GM12878 (cell line): ENCODE data around the gene MTX1. TPM values are rescaled to one million over a fixed set of nuclear protein-coding genes. Genes with fewer than 3 reads are reported as not detected.

Source experiments
- ATAC-seq: fragments of 200-7000 bp; cut with Tn5 transposase; 3 replicates; pipeline ENCODE4 v1.9.1; 2020; ENCODE audit warnings: mild to moderate bottlenecking, moderate library complexity
- BruUV-seq: library from RNA; stranded (reverse); fragments of 400-500 nt; replicated peaks from 2 replicates; lab custom pipeline; 2021; lab: Mats Ljungman, UMichigan
- CTCF ChIA-PET: fragments of 300-600 bp; sonication (Branson Sonifier 250); formaldehyde crosslinking; extraction: SDS; loops from one replicate; lab custom pipeline; 2021; ENCODE audit warnings: inconsistent platforms; lab: Yijun Ruan, JAX
- POLR2A ChIA-PET: fragments of 350-600 bp; formaldehyde crosslinking; extraction: SDS; loops from one replicate; lab custom pipeline; 2021; ENCODE audit warnings: inconsistent platforms; lab: Charles Lee
- RAD21 ChIA-PET: fragments of 300-600 bp; sonication (Branson Sonifier 250); formaldehyde crosslinking; loops from one replicate; lab custom pipeline; 2023; ENCODE audit warnings: antibody characterized with exemption; ENCODE audit not compliant: unreplicated experiment; lab: Charles Lee
- SMC1A ChIA-PET: fragments of 300-600 bp; sonication (Branson Sonifier 250); formaldehyde crosslinking; loops from one replicate; lab custom pipeline; 2023; ENCODE audit not compliant: unreplicated experiment, uncharacterized antibody; lab: Charles Lee
- DNase-seq: peaks from one replicate; pipeline ENCODE4 v3.0.0-alpha.2; 2011; ENCODE audit warnings: low read depth, low spot score
- FAIRE-seq: peaks from 3 replicates; lab custom pipeline; 2011; peaks lifted over from hg19 to GRCh38; lab: Jason Lieb, UNC
- H2AFZ ChIP-seq: 2 replicates; pipeline ENCODE4 v1.6.0; 2011; ENCODE audit warnings: low read depth, low read length, control low read depth; ENCODE audit not compliant: control insufficient read depth
- H3K27ac ChIP-seq: 2 replicates; pipeline ENCODE4 v1.5.1; 2011; ENCODE audit warnings: control low read depth; ENCODE audit not compliant: control insufficient read depth, insufficient read depth
- H3K27me3 ChIP-seq, 2 experiments: replicated peaks in 1 of 2; 2 replicates each; pipeline versions ENCODE4 v1.6.0 to v1.6.1; 2011; ENCODE audit warnings: low read length in 1 of 2; ENCODE audit not compliant: control insufficient read depth in 2 of 2, insufficient read depth in 2 of 2
- H3K36me3 ChIP-seq, 2 experiments: 2 replicates each; pipeline ENCODE4 v1.5.1; 2011; ENCODE audit warnings: low read length in 1 of 2; ENCODE audit not compliant: control insufficient read depth in 2 of 2, insufficient read depth in 2 of 2
- H3K4me1 ChIP-seq: 2 replicates; pipeline ENCODE4 v1.6.1; 2011; ENCODE audit warnings: mild to moderate bottlenecking, low read length, moderate library complexity, mixed read lengths; ENCODE audit not compliant: control insufficient read depth, insufficient read depth
- H3K4me2 ChIP-seq: 2 replicates; pipeline ENCODE4 v1.6.0; 2011; ENCODE audit warnings: control low read depth; ENCODE audit not compliant: control insufficient read depth, insufficient read depth
- H3K4me3 ChIP-seq: fragments of 200-600 bp; sonication (generic); 2 replicates; pipeline ENCODE4 v1.5.1; 2016
- H3K79me2 ChIP-seq: 2 replicates; pipeline ENCODE4 v1.6.0; 2011; ENCODE audit warnings: low read length; ENCODE audit not compliant: control insufficient read depth, insufficient read depth
- H3K9ac ChIP-seq: 2 replicates; pipeline ENCODE4 v1.8.0; 2011; ENCODE audit warnings: low read length, control low read depth, mixed read lengths; ENCODE audit not compliant: control insufficient read depth, insufficient read depth
- H3K9me3 ChIP-seq: replicated peaks from 3 replicates; pipeline ENCODE4 v1.5.1; 2011; ENCODE audit warnings: mild to moderate bottlenecking, low read length; ENCODE audit not compliant: control insufficient read depth, insufficient read depth
- H4K20me1 ChIP-seq: 2 replicates; pipeline ENCODE4 v1.6.0; 2011; ENCODE audit not compliant: control insufficient read depth, insufficient read depth
- CEBPB ChIP-seq, 2 experiments: fragments of 150-350 bp in 1 of 2; IDR thresholded peaks; 2 replicates each; pipeline ENCODE4 v1.6.1; 2012 to 2014; ENCODE audit warnings: low read depth in 2 of 2, low read length in 2 of 2, borderline replicate concordance in 1 of 2, inconsistent platforms in 1 of 2
- EP300 ChIP-seq, 2 experiments: fragments of 150-350 bp in 1 of 2; IDR thresholded peaks; 2 replicates each; pipeline ENCODE4 v1.6.1; 2011 to 2012; ENCODE audit warnings: low read depth in 2 of 2, low read length in 2 of 2, borderline replicate concordance in 1 of 2, improper control_type of control experiment in 1 of 2, inconsistent platforms in 1 of 2; ENCODE audit not compliant: control insufficient read depth in 1 of 2
- ETV6 ChIP-seq, 2 experiments: fragments of 450-650 bp in 1 of 2; IDR thresholded peaks in 1 of 2; conservative IDR thresholded peaks in 1 of 2; 2 replicates each; pipeline ENCODE4 v1.6.1; 2014; ENCODE audit warnings: antibody characterized with exemption in 1 of 2, borderline replicate concordance in 1 of 2, low read depth in 1 of 2, mild to moderate bottlenecking in 1 of 2, moderate library complexity in 1 of 2
- FOXM1 ChIP-seq: IDR thresholded peaks from 2 replicates; pipeline ENCODE4 v1.6.1; 2012; ENCODE audit warnings: low read depth, mild to moderate bottlenecking, inconsistent platforms, low read length, moderate library complexity
- HDAC6 ChIP-seq: fragments of 200-600 bp; sonication (generic); IDR thresholded peaks from one replicate; pipeline ENCODE4 v1.8.0; 2017; ENCODE audit warnings: antibody characterized with exemption; ENCODE audit not compliant: unreplicated experiment
- IKZF2 ChIP-seq, 2 experiments: fragments of 450-650 bp; IDR thresholded peaks; 2 replicates each; pipeline ENCODE4 v1.6.1; 2017; ENCODE audit warnings: mild to moderate bottlenecking in 2 of 2, moderate library complexity in 2 of 2
- MEF2B ChIP-seq: fragments of 450-650 bp; IDR thresholded peaks from 2 replicates; pipeline ENCODE4 v1.6.1; 2018; ENCODE audit warnings: mild to moderate bottlenecking, moderate library complexity; ENCODE audit not compliant: partially characterized antibody, poor library complexity, severe bottlenecking
- NFYB ChIP-seq: IDR thresholded peaks from 2 replicates; pipeline ENCODE4 v1.6.1; 2011; ENCODE audit warnings: low read depth, mild to moderate bottlenecking, low read length, improper control_type of control experiment, moderate library complexity; ENCODE audit not compliant: insufficient read depth
- POU2F2 ChIP-seq: IDR thresholded peaks from 3 replicates; pipeline ENCODE4 v1.6.1; 2011; ENCODE audit warnings: low read depth, mild to moderate bottlenecking, low read length, borderline replicate concordance
- ZBTB11 ChIP-seq: fragments of 450-650 bp; formaldehyde crosslinking; IDR thresholded peaks from 2 replicates; pipeline ENCODE4 v1.5.0; 2022; ENCODE audit warnings: mild to moderate bottlenecking, missing genetic modification characterization
- ZNF207 ChIP-seq: fragments of 450-650 bp; IDR thresholded peaks from 2 replicates; pipeline ENCODE4 v1.6.1; 2014; ENCODE audit warnings: antibody characterized with exemption, mild to moderate bottlenecking, borderline replicate concordance
- ZNF24 ChIP-seq: fragments of 450-650 bp; IDR thresholded peaks from 2 replicates; pipeline ENCODE4 v1.6.1; 2017; ENCODE audit warnings: antibody characterized with exemption, mild to moderate bottlenecking
- ZSCAN29 ChIP-seq: fragments of 450-650 bp; IDR thresholded peaks from 2 replicates; pipeline ENCODE4 v1.6.1; 2017; ENCODE audit warnings: mild to moderate bottlenecking, moderate library complexity
- WGBS: methylation state at CpG from one replicate; pipeline ENCODE4 v1.1.6; 2016; ENCODE audit warnings: low lambda C conversion rate; ENCODE audit not compliant: insufficient replicate concordance, insufficient coverage; ENCODE audit errors: missing lambda C conversion rate; 5-methylcytosine and 5-hydroxymethylcytosine counted together
- in situ Hi-C: fragments of 300-500 bp; cut with MboI; formaldehyde crosslinking; loops from 9 replicates; pipeline ENCODE4 v1.14.3; 2018; ENCODE audit warnings: mixed read lengths
- intact Hi-C: fragments of 100-400 bp; cut with micrococcal nuclease; formaldehyde crosslinking; loops from one replicate; pipeline ENCODE4 v1.14.2; 2022; ENCODE audit not compliant: unreplicated experiment
- polyA plus RNA-seq, 11 experiments: library from polyadenylated mRNA; depleted of rRNA in 4 of 11; unstranded in 6 of 11; stranded (reverse) in 5 of 11; fragments of >200 nt; fragmentation: Nextera tagmentation in 4 of 11; fragmentation: Illumina TruSeq in 1 of 11; extraction: Ambion mirVana in 4 of 11; extraction: Trizol in 1 of 11; gene quantifications; 1 replicate in 1 of 11; 2 replicates in 10 of 11; pipeline versions ENCODE4 v1.2.1 to v1.2.3, GENCODE V29; 2011 to 2016; ENCODE audit warnings: inconsistent platforms in 2 of 11, missing spikeins in 2 of 11, low read depth in 1 of 11
- total RNA-seq, 4 experiments: library from RNA; depleted of rRNA in 3 of 4; stranded (reverse); fragments of >200 nt in 3 of 4; fragmentation: Illumina TruSeq in 1 of 4; extraction: Trizol in 1 of 4; gene quantifications; 2 replicates each; pipeline versions ENCODE4 v1.2.1 to v1.2.3, GENCODE V29; 2013 to 2021
- TF ChIP-seq, protein P1 (sequence below), 3 experiments: IDR thresholded peaks in 2 of 3; conservative IDR thresholded peaks in 1 of 3; 2 replicates each; pipeline ENCODE4 v1.5.1; 2011; ENCODE audit warnings: low read depth in 3 of 3, low read length in 3 of 3, mild to moderate bottlenecking in 3 of 3, control low read depth in 2 of 3, moderate library complexity in 2 of 3, inconsistent platforms in 1 of 3, mixed read lengths in 1 of 3; ENCODE audit not compliant: control insufficient read depth in 2 of 3, insufficient read depth in 1 of 3; ENCODE audit errors: extremely low read depth in 1 of 3

Gene MTX1
- total and polyA plus RNA-seq, 10 of the 15 experiments (the other 5 are each of a cell fraction or from before 2014, with no cell fraction given), result 15.8 to 92.0 (median 49.1) TPM

GRCh38 chr1:155199792-155200191 lies 8.7 kb upstream of the MTX1 start (continued):
- TF ChIP-seq EP300 (IDR thresholded peaks at IDR 0.05; ENCODE audit: borderline replicate concordance in 1 of 2, control insufficient read depth in 1 of 2, low read depth in 2 of 2, low read length in 2 of 2) (no peak), MEF2B (no peak)

DNA sequence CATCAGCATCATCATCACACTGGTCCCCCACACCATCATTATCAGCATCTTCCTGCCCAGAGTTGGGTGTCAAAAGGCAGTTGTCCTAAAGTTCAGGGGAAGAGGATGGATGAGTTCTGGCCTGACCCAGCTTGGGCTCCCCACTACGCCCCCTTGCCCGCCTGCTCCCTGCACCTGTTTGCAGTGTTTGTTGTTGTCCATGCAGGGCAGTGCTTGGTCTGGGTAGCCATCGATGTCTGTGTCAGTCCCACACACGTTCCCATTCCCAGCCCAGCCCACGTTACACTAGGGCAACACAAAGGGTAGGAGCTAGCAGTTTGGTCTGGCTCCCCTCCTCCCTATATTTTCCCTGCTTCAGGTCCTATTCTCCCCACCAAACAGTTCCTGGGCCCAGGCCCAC lies 7.6 kb upstream of the MTX1 start:
- no peaks in the 10 kb centered on the region for H3K79me2 ChIP-seq
- no peaks in the 10 kb centered on the region for H4K20me1 ChIP-seq
- intact Hi-C loops, result no loop called here
- FAIRE-seq (no peak), DNase-seq (no peak), ATAC-seq (no peak)
- CTCF ChIA-PET, result interaction anchor here (1.3 kb wide), 1 partner anchor 43 kb away, joined by 3 read pairs; no protein-coding TSS in a partner anchor
- H3K36me3 ChIP-seq, result no peaks in the 10 kb centered on the region
- SMC1A ChIA-PET, result interaction anchor here (0.6 kb wide), 2 partner anchors 649 to 732 kb away, joined by 3 read pairs; no protein-coding TSS in a partner anchor
- no peak overlapping the region for H3K4me2 ChIP-seq
- H3K9ac ChIP-seq, result no peak overlapping the region
- BruUV-seq, result no TSS peak
- H3K4me3 ChIP-seq, result no peak overlapping the region
- WGBS, result 35% methylated on average over 5 of the region's 5 CpGs
- no peaks in the 10 kb centered on the region for H3K9me3 ChIP-seq
- POLR2A ChIA-PET, result interaction anchor here (0.5 kb wide), 1 partner anchor 50 kb away, joined by 4 read pairs; no protein-coding TSS in a partner anchor
- no peak overlapping the region for H3K27ac ChIP-seq
- RAD21 ChIA-PET, result no interaction called here
- no peaks in the 10 kb centered on the region for H3K4me1 ChIP-seq
- H2AFZ ChIP-seq, result no peak overlapping the region
- no peaks in the 10 kb centered on the region; a peak in 1 of 4 replicates for H3K27me3 ChIP-seq
- in situ Hi-C loops, result no loop called here
- TF ChIP-seq POU2F2 (no peak), ZSCAN29 (no peak), FOXM1 (no peak), NFYB (no peak), ZBTB11 (no peak), ZNF24 (no peak), HDAC6 (no peak), CEBPB (IDR thresholded peaks at IDR 0.05; ENCODE audit: borderline replicate concordance in 1 of 2, low read depth in 2 of 2, low read length in 2 of 2) (no peak), ETV6 (conservative IDR thresholded peaks at IDR 0.05 in 1 of 2, IDR thresholded peaks at IDR 0.05 in 1 of 2; ENCODE audit: borderline replicate concordance in 1 of 2, low read depth in 1 of 2) (no peak), IKZF2 (IDR thresholded peaks at IDR 0.05) (no peak), ZNF207 (no peak)
- TF ChIP-seq, protein P1, sequence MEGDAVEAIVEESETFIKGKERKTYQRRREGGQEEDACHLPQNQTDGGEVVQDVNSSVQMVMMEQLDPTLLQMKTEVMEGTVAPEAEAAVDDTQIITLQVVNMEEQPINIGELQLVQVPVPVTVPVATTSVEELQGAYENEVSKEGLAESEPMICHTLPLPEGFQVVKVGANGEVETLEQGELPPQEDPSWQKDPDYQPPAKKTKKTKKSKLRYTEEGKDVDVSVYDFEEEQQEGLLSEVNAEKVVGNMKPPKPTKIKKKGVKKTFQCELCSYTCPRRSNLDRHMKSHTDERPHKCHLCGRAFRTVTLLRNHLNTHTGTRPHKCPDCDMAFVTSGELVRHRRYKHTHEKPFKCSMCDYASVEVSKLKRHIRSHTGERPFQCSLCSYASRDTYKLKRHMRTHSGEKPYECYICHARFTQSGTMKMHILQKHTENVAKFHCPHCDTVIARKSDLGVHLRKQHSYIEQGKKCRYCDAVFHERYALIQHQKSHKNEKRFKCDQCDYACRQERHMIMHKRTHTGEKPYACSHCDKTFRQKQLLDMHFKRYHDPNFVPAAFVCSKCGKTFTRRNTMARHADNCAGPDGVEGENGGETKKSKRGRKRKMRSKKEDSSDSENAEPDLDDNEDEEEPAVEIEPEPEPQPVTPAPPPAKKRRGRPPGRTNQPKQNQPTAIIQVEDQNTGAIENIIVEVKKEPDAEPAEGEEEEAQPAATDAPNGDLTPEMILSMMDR (IDR thresholded peaks at IDR 0.05 in 2 of 3, conservative IDR thresholded peaks at IDR 0.05 in 1 of 3; ENCODE audit: control insufficient read depth in 2 of 3, extremely low read depth in 1 of 3, insufficient read depth in 1 of 3, low read depth in 3 of 3, low read length in 3 of 3), result no peak
